ENCODE data around the gene OR2T27. TPM values are rescaled to one million over a fixed set of nuclear protein-coding genes. Genes with fewer than 3 reads are reported as not detected.

The OR2T27 gene
- total RNA-seq, 1 experiment from 2014 or later = not detected

- no peaks in the 10 kb centered on the region for H3K9me2 ChIP-seq (replicated peaks; ENCODE audit: low read length)
- ChIA-PET POLR2A (ENCODE audit: unreplicated experiment) (no interaction called here), CTCF (no interaction called here)
- ATAC-seq (no peak), DNase-seq (no peak)
- no peaks in the 10 kb centered on the region for H3K79me2 ChIP-seq (ENCODE audit: low read length)
- no peak overlapping the region for H3K4me2 ChIP-seq (ENCODE audit: low read length)
- H3K4me1 ChIP-seq (ENCODE audit: insufficient read depth, low read length) = no peaks in the 10 kb centered on the region
- BruUV-seq (replicated peaks) = no TSS peak
- no peaks in the 10 kb centered on the region for H3K9me3 ChIP-seq (ENCODE audit: low read length)
- H2AFZ ChIP-seq (ENCODE audit: low read length) = no peak overlapping the region
- no peak overlapping the region for H3K27ac ChIP-seq (ENCODE audit: low read length)
- H3K9ac ChIP-seq (ENCODE audit: low read length) = no peak overlapping the region
- H4K20me1 ChIP-seq (ENCODE audit: low read length) = no peaks in the 10 kb centered on the region
- no peaks in the 10 kb centered on the region for H3K36me3 ChIP-seq (ENCODE audit: low read depth, low read length)
- no peak for TF ChIP-seq EZH2 (IDR thresholded peaks at IDR 0.05; ENCODE audit: low read length, unreplicated experiment)
- TF ChIP-seq CTCF (conservative IDR thresholded peaks at IDR 0.05; ENCODE audit: low read depth, low read length) = no peak
- TF ChIP-seq EZH2phosphoT487 (IDR thresholded peaks at IDR 0.05; ENCODE audit: borderline replicate concordance, low read length) = no peak
- no peaks in the 10 kb centered on the region for H3F3A ChIP-seq (ENCODE audit: low read length, unreplicated experiment)
- intact Hi-C loops (cut with micrococcal nuclease) = loop anchor here (5.0 to 10.0 kb wide), 2 partner anchors 373 to 681 kb away; no protein-coding TSS in a partner anchor
- no peaks in the 10 kb centered on the region for H3K27me3 ChIP-seq (ENCODE audit: low read length)
- H3K4me3 ChIP-seq (ENCODE audit: low read length) = no peak overlapping the region
Observed at GRCh38 chr1:248618119-248618518, 37.2 kb downstream of the OR2T27 start.

- Histone ChIP-seq H3K4me3 (ENCODE audit: low read length) (no peak overlapping the region), H3K4me1 (ENCODE audit: insufficient read depth, low read length) (no peaks in the 10 kb centered on the region), H3K9me3 (ENCODE audit: low read length) (no peaks in the 10 kb centered on the region), H3K27ac (ENCODE audit: low read length) (no peak overlapping the region), H3K4me2 (ENCODE audit: low read length) (no peak overlapping the region), H3K9ac (ENCODE audit: low read length) (no peak overlapping the region), H3K9me2 (replicated peaks; ENCODE audit: low read length) (no peaks in the 10 kb centered on the region), H2AFZ (ENCODE audit: low read length) (no peak overlapping the region), H3K79me2 (ENCODE audit: low read length) (no peaks in the 10 kb centered on the region), H3K27me3 (ENCODE audit: low read length) (peaks cover 16% of the 10 kb centered on the region), H4K20me1 (ENCODE audit: low read length) (no peaks in the 10 kb centered on the region), H3K36me3 (ENCODE audit: low read depth, low read length) (no peaks in the 10 kb centered on the region), H3F3A (ENCODE audit: low read length, unreplicated experiment) (no peaks in the 10 kb centered on the region)
- ATAC-seq (no peak), DNase-seq (no peak)
- TF ChIP-seq CTCF (conservative IDR thresholded peaks at IDR 0.05; ENCODE audit: low read depth, low read length) (no peak), EZH2phosphoT487 (IDR thresholded peaks at IDR 0.05; ENCODE audit: borderline replicate concordance, low read length) (no peak), EZH2 (IDR thresholded peaks at IDR 0.05; ENCODE audit: low read length, unreplicated experiment) (no peak)
- intact Hi-C loops (cut with micrococcal nuclease) = loop anchor here (10.0 kb wide), 1 partner anchor 369 kb away; no protein-coding TSS in a partner anchor
- ChIA-PET POLR2A (ENCODE audit: unreplicated experiment) (no interaction called here), CTCF (no interaction called here)
- BruUV-seq (replicated peaks) = no TSS peak
Observed at GRCh38 chr1:248613742-248614141, 41.6 kb downstream of the OR2T27 start.

GRCh38 chr1:248611883-248612414 lies 43.4 kb downstream of the OR2T27 start:
- Histone ChIP-seq H3K4me1 (ENCODE audit: insufficient read depth, low read length) (no peaks in the 10 kb centered on the region), H3K4me2 (ENCODE audit: low read length) (no peak overlapping the region), H2AFZ (ENCODE audit: low read length) (no peak overlapping the region), H3K27ac (ENCODE audit: low read length) (no peak overlapping the region), H3K9ac (ENCODE audit: low read length) (no peak overlapping the region), H3K36me3 (ENCODE audit: low read depth, low read length) (no peaks in the 10 kb centered on the region), H3F3A (ENCODE audit: low read length, unreplicated experiment) (no peaks in the 10 kb centered on the region), H3K79me2 (ENCODE audit: low read length) (no peaks in the 10 kb centered on the region), H3K9me2 (replicated peaks; ENCODE audit: low read length) (no peaks in the 10 kb centered on the region), H4K20me1 (ENCODE audit: low read length) (no peaks in the 10 kb centered on the region), H3K9me3 (ENCODE audit: low read length) (no peaks in the 10 kb centered on the region), H3K4me3 (ENCODE audit: low read length) (no peak overlapping the region), H3K27me3 (ENCODE audit: low read length) (peaks cover 28% of the 10 kb centered on the region)
- intact Hi-C loops (cut with micrococcal nuclease) = loop anchor here (10.0 kb wide), 1 partner anchor 367 kb away; no protein-coding TSS in a partner anchor
- ATAC-seq (peak; percentile 73), DNase-seq (peak; percentile 42)
- ChIA-PET POLR2A (ENCODE audit: unreplicated experiment) (no interaction called here), CTCF (no interaction called here)
- BruUV-seq (replicated peaks) = no TSS peak
- TF ChIP-seq EZH2phosphoT487 (IDR thresholded peaks at IDR 0.05; ENCODE audit: borderline replicate concordance, low read length) (no peak), EZH2 (IDR thresholded peaks at IDR 0.05; ENCODE audit: low read length, unreplicated experiment) (no peak), CTCF (conservative IDR thresholded peaks at IDR 0.05; ENCODE audit: low read depth, low read length) (no peak)
